Activated CD8-positive, alpha-beta memory T cell treated with anti-CD3 and anti-CD28 coated beads, Interleukin-2, amount 50 U/mL, for 48 hours (primary cell): ENCODE measurements around the gene VPS13D.
A peak's percentile ranks its signal among the peaks of the same experiment; 100 is the strongest.

Source experiments
- DNase-seq: peaks from one replicate; pipeline ENCODE4 v3.0.0-alpha.2; 2020

Gene VPS13D

DNA sequence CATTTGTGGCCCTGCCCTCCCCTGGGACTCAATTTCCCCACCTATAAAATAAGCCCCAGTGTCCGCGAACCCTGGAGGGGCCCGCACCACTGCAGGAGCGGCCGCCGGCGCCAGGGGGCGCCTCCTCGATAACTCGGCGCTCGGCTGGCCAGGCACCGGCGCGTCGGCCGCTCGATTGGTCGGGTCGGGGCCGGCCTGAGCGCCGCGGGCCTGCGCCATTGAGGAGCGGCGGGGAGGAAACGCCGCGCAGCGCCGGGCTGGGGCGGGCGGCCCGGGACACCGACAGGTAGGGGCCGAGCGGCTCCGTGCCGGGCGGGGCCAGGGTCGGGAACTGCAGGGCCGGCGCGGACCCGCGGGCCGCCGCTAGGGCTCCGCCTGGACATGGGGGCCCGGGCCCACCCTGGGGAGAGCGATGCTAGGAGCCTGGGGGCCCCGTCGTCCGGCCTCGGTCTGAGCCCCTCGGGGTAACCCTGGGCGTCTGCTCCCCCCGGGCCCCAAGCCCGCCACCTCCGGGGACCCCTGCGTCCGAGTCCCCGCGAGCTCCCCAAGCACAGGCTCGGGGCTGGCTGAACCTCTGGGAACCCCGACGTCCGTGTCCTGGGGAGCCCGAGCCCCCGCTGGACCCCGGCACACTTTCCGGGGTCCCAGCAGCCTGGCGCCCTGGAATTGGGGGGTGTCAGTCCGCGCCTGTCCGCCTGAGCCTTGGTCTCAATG lies at the start of gene VPS13D:
TSS of gene VPS13D (plus strand) at position 196 of the 714 bp plus-strand sequence. CDS start 4,237 bp downstream, outside the sequence.
- DNase-seq = peak; percentile 97

- DNase-seq = no peak
These were observed 49.5 kb upstream of the VPS13D start for GRCh38 chr1:12180315-12180714.

DNA sequence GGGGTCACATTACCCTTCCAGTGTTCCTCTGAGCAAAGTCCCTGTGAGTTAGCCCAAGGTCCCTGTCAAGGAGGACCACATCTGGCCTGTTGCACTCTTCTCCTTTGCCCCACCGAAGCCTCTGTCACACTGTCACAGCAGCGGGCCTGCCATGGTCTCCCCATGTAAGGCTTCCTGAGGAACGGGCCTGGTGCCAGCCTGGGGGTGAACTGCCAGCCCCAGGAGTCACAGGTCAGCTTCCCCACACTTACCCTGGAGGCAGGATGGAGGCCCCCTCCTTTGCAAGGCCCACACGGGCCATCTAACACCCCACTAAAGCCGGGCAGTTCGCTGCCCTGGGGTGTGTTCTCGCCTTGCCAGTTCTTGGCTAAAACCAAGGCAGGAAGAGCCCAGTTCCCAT lies 48.9 kb upstream of the VPS13D start:
- DNase-seq = no peak

GRCh38 chr1:12181568-12181967 lies 48.3 kb upstream of the VPS13D start:
- no peak for DNase-seq

DNA sequence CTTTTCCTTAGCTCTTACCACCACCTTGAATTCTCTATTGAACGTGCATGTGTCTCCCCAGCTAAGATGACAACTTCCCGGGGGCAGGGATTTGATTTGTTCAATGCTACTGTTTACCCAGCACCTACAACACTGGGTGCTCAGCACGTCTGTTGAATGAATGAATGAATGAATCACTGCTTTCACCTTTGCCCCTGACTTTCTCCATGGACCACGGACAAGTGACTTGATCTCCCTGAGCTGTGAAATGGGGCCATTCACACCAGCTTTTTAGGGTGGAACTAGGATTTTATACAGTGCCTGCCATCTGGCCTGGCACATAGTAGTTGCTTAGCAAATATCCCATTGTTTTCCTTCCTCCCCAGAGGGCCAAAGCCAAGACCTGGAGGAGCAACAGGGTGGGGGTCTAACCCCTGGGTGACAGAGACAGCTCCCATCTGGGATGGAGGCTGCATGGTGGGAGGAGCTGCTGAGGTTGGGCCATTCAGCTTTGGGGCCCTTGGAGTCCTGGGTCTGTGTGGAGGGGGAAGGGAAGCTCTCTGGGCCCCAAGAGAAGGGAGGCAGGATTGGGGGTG lies 47.3 kb upstream of the VPS13D start:
- DNase-seq = no peak

DNA sequence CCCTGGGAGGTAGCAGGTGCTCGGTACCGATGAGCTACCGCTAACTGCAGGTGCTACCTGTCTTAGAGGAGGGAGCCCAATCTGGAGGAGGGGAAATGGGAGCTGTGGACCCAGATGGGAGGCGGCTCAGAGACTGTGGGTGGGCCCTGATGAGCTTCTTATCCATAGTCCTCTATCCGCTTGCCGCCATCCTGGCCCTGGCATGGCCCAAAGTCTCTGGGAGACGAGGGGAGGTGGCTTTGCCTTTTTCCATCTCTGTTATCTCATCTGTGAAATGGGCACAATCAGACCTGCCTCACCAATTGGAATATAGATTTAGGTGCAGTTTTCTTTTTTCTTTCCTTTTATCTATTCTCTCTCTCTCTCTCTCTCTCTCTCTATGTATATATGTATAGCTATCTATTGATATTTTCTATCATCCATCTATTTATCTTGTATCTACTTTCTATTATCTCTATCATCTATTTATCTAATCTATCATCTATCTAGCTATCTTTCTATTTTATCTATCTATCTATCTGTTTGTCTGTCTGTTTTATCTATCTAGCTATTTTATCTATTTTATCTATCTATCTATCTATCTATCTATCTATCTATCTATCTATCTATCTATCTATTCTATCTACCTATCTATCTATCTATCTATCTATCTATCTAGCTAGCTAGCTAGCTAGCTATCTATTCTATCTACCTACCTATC lies 46.6 kb upstream of the VPS13D start:
- DNase-seq = no peak

GRCh38 chr1:12184008-12184681 lies 45.7 kb upstream of the VPS13D start:
- DNase-seq = no peak

DNA sequence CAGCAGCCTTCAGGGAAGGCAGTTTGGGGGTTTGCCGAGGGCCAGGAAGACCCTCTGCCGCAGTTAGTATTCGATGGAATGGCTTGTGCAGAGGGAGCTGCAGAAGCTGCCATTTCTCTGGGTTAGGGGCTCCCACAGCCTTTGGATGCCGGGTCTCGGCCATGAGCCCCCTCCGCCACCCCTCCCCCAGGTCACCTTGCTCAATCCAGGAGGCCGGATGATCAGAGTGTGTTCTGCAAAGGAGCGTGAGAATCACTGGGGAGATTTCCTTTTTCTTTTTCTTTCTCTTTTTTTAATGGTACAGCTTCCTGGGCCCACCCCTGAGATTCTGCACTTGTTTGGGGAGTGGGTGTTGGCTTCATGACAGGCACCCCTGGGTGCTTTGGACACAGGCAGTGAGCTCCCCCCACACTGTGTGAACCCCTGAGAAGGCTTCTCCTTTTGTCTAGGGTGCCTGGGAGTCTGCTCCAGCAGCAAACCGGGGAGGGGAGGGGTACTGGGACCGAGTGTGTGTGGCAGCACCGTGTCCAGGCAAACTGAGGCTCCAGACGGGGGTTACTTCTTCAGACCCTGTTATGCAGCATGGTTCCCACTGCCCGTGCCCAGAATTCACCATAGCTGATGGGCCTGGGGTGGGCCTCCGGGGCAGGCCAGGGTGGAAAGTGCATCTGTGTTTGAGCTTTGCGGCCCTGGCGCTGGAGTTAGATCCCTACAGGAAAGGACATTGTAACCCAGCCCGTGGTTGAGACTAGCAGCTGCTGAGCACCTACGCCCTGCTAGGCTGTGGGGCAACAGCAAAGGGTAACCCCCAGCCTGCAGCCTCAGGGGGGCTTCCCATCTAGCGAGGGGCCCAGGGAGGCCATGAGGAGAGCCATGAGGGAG lies 44.6 kb upstream of the VPS13D start:
- no peak for DNase-seq

DNA sequence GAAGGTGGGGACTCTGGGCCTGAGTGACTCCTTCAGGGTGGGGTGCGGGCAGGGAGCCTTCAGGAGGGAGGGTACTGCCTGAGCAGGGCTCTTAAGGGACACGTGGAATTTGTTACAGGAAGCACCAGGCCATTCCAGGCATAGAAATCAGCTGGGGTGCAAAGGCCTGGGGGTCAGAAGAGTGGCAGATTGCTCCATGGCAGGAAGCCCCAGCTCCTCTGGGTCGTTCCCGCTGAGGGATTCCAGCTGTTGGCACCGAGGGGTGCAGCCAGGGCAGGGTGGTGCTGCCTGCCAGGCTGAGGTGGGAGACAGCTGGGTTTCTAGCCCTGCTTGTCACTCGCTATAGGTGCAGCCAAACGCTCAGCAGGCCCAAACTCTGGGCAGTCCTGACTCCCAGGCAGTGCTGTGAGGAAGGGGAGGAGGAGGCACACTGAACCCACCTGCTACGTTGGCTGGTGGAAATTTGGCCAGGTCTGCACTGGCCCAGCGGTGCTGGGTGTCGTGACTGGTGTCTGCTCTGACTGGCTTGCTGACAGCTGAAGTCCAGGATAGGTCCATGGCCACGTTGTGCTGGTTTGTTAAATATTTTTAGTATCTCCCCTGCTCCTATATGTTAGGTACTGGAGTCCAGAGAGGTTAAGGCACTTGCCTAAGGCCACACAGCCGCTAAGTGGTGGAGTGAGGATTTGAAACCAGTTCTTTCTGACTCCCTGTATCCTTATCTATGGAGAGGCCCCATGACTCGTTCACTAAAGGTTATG lies 43.7 kb upstream of the VPS13D start:
- no peak for DNase-seq

DNA sequence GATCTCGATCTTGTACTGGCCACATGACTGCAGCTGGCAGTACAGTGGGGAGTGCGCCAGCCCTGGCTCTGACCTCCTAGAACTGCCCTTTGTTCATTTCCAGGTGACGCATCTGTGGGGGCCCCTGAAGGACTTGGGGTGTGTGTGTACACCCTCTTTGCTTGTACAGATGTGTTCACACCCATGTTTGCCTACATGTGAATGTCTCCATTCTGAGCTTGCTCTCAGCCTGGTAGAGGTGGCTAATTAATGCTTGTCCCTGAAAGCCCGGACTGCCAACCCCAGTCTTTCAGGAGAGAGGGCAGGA lies 43.2 kb upstream of the VPS13D start:
- no peak for DNase-seq

GRCh38 chr1:12188115-12188514 lies 41.7 kb upstream of the VPS13D start:
- DNase-seq = no peak

DNA sequence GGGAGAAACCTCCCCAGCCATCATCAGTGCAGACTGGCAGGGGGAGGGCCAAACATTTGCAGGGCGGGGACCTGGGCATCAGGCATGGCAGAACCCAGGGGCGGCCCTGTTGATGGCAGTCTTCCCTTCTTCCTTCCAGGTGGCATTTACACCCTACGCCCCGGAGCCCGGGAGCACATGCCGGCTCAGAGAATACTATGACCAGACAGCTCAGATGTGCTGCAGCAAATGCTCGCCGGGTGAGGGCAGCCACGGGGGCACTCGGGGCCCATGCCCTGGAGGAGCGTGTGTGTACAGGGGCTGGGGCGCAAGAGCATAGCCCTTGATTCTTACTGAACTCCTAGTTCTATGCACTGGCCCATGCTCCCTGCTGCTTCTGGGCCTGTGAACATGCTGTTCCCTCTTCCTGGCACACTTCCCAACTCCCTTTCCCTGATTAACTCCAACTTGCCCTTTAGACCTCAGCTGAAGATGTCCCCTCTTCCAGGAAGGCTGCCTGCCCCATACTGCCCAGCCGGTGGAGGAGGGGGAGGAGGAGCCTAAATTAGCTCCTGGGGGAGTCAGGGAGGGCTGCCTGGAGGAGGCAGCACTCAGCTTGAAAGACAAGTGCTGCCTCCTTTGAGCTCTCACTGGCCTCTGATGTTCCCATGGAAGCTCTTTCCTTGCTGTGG lies 41.0 kb upstream of the VPS13D start:
- no peak for DNase-seq

DNA sequence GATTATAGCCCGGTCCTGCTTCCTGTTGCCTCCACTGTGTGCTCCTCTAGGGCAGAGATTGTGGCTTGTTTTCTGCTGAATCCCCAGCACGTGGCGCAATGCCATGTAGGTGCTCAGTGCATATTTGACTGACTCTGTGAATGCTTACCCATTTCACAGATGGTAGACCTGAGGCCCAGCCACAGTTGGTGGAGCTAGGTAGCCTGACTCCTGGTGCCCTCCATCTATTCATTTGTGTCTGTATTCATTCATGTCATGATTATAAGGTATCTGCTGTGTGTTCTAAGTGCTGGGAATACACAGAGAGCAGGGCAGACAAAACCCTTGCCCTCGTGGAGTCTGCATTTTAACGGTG lies 40.5 kb upstream of the VPS13D start:
- DNase-seq = no peak

- DNase-seq = no peak
These were observed 38.4 kb upstream of the VPS13D start for GRCh38 chr1:12191242-12192032.

DNA sequence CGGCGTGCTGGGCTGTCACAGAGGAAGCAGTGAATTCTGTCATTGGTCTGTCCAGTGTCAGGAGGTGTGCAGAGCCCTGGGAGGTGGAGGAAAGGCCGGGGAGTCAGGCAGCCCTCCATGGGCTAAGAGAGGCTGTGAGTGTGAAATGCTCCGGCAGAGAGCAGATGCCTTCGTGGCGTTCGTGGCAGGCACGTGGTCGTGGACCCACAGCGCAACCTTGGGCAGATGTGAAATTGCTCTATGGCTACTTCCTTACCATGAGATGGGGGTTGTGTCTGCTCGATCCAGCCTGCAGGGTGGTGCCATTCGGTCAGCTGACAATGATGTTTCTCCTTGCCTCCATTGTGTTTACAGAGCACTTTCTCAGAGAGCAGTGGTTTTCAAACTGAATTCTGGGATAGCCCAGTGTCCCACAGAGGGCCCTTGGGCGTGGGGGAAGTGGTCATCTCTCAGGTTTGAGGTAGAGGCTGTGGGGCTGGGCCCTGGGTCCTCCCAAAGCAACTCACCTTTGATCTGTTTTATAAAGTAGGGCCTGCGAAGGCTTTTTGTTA lies 35.1 kb upstream of the VPS13D start:
- no peak for DNase-seq

DNA sequence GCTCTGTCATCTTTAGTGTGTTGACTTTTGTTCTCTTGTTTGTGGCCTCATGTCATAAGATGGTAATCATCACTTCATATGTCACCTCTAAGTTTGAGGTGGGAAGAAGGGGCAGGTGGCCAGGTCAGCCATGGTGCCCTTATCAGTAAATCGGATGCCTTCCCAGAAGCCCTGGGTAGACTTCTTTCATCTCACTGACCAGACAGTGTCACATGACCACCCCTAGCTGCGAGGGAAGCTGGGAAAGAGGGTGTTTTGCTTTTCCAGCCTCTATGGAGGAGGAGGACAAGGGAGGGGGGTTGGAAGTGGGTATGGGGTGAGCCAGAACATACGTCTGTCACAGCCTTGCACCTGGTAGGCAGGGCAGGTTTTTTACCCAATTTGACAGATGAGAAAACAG lies 34.4 kb upstream of the VPS13D start:
- DNase-seq = no peak

GRCh38 chr1:12196641-12197482 lies 33.0 kb upstream of the VPS13D start:
- no peak for DNase-seq

DNA sequence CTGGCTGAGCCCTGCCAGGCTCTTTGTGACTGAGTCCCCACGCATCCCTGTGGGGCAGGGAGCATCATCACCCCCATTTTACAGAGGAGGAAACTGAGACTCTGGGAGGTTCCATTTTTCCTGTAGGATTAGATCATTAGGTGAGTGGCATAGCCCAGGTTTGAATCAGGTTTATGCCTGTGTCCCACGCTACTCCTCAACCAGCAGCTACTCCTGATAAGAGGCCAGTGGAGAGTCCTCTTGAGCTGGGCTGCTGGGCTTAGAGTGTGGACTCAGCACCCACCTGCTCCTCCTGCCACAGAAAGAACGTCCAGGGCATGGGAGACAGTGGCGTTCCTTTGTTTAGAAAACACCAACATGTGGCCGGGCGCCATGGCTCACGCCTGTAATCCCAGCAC lies 32.3 kb upstream of the VPS13D start:
- no peak for DNase-seq

- no peak for DNase-seq
These were observed 29.6 kb upstream of the VPS13D start for GRCh38 chr1:12200208-12200607.
